SKM-1 treated with dmso at 0.1 percent for 144 hours (cell line): ENCODE results near the gene FOLR1.
"Not testable (repeated sequence)": the region's sequence is repeated elsewhere in the genome, so short reads cannot be mapped to it uniquely, and the experiment has no call there.

Source experiments
- DNase-seq: peaks from one replicate; lab custom pipeline; 2025; ENCODE audit not compliant: unreplicated experiment; lab: John Stamatoyannopoulos, UW

Gene FOLR1

DNA sequence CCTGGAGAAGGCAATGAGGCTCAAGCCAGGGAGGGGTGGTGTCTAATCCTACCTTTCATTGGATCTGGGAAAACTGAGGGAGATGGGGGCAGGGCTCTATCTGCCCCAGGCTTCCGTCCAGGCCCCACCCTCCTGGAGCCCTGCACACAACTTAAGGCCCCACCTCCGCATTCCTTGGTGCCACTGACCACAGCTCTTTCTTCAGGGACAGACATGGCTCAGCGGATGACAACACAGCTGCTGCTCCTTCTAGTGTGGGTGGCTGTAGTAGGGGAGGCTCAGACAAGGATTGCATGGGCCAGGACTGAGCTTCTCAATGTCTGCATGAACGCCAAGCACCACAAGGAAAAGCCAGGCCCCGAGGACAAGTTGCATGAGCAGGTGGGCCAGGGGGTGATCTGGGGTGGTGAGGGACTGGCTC lies at the start of gene FOLR1:
FOLR1 (plus strand) TSS at position 180 of the 421 bp plus-strand sequence; CDS start at position 214, 34 bp downstream.
- no peak for DNase-seq

DNA sequence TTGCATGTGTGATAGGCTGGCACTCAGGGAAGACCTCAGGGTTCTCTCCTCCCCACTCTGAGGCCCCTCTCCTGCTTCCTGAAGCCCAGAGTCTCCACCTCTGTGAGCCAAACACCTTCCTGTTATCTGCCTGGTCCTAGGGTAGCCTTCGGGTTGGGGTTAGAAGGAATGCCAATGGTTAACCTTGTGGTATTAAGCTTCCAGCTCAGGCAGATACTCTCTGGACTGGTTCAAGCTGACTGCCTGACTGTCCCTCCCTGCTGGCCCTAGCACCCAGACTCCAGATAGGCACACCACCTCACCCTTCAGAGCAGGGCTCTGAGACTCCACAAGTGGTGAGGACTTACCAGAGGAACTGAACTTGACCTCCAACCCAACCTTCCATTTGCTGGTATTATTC lies 49.4 kb upstream of the FOLR1 start:
- not testable (repeated sequence) for DNase-seq

DNA sequence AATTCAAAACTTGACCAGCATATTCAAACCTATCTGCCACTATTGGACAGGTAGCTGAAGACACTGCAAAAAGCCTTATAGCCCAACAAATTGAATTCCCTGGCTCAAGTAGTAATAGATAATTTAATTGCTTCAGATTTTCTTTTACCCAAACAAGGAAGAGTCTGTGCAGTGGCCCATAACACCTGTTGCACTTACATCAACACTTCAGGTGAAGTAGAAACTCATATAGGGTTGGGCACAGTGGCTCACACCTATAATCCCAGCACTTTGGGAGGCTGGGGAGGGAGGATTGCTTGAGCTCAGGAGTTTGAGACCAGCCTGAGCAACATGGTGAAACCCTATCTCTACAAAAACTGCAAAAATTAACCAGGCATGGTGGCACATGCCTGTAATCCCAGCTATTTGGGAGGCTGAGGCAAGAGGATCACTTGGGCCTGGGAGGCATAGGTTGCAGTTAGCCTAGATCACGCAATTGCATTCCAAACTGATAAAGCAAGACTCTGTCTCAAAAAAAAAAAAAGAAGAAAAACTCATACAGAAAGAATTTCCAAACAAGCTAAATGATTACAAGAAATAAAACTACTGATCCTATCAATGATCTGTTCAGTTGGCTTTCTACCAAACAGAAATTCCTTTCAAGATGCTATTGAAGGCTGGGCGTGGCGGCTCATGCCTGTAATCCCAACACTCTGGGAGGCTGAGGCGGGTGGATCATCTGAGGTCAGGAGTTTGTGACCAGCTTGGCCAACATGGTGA lies 47.0 kb upstream of the FOLR1 start:
- DNase-seq: no peak

DNA sequence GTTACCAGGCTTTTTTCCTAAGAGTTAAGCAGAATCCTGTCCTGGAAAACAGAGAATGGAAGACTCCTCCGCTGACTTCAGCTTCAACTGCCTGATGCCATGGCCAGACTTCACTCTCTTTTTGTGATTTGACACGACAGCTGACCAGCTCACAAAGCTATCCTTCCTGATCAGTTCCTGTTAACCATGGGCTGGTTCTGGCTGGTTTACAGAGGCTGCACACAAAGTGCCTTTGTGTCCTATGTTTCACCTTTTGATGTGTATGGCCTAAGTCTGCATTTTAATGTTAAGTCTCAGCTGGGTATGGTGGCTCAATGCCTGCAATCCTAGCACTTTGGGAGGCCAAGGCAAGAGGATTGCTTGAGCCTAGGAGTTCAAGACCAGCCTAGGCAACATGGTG lies 45.3 kb upstream of the FOLR1 start:
- no peak for DNase-seq

DNA sequence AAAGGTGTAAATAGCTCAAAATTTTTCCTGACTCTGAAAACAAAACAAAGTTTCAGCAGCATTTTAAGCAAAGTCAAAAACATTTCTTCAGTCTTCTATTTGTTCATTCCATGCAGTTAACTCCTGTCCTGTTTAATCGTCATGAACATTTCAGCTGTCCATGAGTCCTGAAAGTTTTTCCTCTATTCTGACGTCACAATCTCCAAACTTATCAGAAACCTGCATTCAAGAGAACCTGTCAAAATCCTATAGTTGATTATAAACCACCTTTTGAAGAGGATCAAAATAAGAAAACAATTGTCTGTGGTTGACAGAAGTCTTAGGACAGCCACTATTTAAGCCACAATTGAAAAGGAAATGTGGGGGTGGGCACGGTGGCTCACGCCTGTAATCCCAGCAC lies 41.1 kb upstream of the FOLR1 start:
- DNase-seq: no peak

DNA sequence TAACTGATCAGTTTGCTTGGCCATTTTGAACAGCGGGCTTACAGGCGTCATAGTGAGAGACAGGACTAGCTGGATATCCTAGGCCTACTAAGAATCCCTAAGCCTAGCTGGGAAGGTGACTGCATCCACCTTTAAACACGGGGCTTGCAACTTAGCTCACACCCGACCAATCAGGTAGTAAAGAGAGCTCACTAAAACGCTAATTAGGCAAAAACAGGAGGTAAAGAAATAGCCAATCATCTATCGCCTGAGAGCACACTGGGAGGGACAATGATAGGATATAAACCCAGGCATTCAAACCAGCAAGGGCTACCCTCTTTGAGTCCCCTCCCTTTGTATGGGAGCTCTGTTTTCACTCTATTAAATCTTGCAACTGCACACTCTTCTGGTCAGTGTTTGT lies 38.1 kb upstream of the FOLR1 start:
- DNase-seq: not testable (repeated sequence)

DNA sequence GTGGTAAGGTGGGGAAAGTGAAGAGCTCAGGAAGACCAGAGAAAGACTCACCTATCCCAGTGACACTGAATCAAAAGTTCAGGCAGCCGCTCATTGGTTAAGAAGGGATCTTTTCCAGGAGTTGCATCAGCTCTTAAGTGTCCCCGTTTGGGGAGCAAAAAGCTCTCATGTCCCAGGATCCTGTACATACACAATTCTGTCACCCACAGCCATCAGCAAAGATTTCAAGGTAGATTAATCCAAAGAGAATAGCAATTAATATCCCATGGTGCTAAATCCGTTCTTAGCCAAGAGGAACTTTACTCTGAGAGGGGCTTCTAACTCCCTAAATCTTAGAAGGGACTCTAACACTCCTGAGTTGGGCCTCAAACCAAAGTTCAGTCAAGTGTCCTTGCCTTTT lies 37.1 kb upstream of the FOLR1 start:
- DNase-seq: no peak

DNA sequence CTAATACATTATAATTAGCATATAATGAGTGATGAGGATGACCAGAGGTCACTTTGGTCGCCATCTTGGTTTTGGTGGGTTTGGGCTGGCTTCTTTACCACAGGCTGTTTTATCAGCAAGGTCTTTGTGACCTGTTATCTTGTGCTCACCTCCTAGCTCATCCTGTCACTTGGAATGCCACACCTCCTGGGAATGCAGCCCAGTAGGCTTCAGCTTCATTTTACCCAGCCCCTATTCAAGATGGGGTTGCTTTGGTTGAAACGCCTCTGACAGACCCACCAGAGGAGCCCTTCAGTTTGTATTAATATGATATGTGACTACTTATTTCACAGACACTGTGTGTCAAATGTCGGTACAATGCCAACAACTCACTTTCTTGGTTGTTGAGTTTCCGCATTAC lies 36.2 kb upstream of the FOLR1 start:
- DNase-seq: no peak

DNA sequence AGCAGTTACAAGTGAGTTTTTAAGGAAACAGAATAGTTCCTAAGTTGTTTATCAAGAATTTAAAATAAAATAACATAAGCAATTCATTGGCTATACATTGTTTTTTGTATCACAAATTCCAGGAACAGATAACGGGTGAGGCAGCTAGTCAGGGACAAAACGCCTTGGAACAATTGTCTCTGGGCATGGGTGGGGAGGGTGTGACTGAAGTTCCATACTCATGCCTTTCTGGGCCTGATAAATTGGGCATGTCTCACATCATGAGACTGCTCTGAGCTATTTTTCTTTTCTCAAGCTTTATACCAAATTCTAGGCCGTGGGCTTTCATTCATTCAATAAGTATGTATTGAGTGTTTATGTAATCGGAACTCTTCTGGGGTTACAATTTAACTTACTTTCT lies 34.8 kb upstream of the FOLR1 start:
- DNase-seq: no peak

DNA sequence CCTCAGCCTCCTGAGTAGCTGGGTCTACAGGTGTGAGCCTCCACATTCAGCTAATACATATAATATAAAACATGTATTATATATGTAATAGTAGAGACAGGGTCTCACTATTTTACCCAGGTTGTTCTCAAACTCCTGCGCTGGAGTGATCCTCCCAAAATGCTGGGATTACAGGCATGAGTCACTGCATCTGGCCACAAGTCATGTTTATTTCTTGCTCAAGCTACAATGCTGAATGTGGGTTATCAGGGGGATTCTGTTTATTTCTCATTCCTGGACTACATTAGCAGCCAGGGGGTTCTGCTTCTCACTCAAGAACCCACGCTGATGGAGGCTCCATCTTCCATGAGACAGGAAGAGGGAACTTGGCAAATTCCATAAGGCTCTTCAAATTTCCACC lies 31.6 kb upstream of the FOLR1 start:
- no peak for DNase-seq

DNA sequence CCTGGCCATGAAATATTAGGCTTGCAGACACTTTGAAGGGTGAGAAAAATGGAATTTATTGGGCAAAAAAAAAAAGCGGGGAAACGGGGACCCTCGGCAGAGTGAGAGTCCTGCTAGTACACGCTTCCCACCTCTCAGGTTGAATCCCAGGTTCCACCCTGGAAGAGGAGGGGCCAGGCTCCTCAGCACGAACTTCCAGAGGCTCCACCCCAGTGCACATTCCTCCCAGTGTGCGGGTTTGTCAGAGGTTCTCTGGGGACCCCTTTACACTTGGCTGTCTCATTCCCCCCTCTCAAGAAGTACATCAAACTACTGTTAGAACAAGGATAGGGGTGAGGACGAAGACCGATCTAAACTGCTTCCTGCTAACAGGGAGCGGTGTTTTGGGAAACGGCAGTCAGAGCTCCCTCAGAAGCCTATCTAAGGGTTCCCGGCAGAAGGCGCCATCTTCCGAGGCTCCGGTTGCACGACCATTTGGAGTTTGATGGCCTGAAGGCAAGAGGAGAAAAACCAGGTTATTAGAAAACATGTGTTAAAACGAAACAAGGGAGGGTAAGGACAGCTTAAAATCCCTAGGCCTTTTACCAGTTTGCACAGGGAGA lies 28.9 kb upstream of the FOLR1 start:
- no peak for DNase-seq

DNA sequence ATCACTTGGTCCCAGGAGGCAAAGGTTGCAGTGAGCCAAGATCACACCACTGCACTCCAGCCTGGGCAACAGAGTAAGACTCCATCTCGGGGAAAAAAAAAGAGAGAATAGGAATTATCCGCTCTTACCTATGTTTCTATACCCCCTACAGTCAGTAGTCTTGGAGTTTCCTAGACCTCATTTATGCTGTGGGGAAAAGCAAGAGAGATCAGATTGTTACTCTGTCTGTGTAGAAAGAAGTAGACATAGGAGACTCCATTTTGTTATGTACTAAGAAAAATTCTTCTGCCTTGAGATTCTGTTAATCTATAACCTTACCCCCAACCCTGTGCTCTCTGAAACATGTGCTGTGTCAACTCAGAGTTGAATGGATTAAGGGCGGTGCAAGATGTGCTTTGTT lies 27.8 kb upstream of the FOLR1 start:
- not testable (repeated sequence) for DNase-seq

DNA sequence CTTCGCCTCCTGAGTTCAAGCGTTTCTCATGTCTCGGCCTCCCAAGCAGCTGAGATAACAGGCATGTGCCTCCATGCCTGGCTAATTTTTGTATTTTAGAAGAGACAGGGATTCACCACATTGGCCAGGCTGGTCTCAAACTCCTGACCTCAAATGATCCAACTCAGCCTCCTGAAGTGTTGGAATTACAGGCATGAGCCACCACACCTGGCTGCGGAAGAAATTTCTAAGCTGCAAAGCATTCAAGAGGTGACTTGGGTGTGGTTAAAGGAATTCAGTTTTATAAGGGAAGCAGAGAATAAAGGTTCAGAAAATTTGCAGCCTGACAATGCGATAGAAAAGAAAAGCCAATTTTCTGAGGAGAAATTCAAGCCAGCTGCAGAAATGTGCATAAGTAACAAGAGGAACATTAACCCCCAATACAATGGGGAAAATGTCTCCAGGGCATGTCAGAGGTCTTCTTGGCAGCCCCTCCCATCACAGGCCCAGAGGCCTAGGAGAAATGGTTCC lies 22.8 kb upstream of the FOLR1 start:
- DNase-seq: not testable (repeated sequence)

DNA sequence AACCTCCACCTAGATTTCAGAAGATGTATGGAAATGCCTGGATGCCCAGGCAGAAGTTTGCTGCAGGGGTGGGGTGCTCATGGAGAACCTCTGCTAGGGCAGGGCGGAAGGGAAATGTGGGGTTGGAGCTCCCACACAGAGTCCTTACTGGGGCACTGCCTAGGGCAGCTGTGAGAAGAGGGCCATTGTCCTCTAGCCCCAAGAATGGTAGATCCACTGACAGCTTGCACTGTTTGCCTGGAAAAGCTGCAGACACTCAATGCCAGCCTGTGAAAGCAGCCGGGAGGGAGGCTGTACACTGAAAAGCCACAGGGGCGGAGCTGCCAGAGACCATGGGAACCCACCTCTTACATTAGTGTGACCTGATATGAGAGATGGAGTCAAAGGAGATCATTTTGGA lies 22.2 kb upstream of the FOLR1 start:
- not testable (repeated sequence) for DNase-seq

DNA sequence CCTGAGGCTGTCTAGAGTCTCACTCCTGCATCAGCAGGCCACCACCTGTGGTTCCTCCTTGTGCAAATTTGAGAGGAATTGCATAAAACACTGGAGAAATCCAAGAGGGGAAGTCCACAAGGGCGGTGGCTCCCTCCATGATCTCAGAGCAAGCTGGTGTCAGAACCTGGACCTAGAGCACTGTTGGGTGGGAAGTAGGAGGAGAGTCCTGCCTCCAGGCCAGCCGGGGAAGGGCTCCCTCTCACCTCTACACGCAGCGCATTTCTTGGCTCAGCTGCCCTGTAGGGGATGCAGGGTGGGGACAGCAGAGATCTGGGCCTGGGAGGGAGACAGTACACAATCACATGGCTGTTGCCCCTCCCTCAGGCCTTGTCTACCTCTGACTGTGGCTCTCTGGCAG lies 19.9 kb upstream of the FOLR1 start:
- DNase-seq: not testable (repeated sequence)

DNA sequence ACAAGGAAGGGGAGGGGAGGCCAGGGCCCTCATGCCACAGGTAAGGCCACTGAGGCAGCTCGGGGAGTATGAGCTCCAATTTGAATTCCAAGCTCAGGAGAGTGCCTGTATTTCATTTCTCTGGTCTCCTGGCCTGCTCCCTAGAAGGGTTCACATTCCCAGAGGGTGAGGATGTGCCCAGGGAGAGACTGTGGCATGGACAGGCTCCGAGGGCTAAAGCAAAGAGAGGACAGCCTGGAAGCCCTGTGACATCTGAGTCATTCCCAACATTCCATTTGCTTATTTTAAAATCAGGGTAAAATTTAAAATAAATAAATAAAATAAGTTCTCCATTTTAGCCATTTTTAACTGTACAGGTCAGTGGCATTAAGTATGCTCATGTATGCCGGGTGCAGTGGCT lies 18.6 kb upstream of the FOLR1 start:
- DNase-seq: no peak

DNA sequence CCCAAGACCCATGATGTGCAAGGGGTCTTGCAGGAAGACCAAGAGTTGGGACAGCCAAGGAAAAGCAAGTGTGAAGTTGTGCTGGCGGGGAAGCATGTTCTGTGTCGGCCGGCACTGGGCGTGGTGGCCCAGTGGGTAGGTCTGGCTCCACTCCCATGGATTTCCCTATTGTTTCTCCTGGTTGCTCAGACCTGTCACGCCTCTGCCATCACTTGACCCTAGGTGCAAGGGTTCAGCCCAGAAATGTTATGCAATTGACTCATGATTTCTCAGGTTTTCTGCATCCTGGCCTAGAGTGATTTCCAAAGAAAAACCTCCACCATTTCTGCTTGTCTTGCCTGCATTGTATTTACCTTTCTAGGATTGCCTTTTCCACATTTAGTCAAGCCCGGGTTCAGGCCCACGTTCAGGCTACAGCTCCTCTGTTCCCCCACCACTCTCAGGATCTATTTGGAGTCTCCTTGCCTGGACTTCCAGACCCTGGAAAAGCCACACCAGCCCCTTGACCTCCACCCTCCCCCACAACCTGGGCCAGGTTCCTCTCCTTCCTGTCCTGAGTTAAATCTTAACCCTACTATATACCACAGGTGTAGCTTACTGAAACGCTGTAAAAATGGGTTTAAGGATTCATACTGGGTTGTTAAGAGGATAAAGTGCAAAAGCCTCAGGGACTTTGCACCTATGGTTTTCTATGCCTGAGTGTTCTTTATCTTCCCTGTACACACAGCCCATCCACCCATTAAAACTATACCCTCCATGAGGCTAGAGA lies 17.5 kb upstream of the FOLR1 start:
- DNase-seq: no peak

DNA sequence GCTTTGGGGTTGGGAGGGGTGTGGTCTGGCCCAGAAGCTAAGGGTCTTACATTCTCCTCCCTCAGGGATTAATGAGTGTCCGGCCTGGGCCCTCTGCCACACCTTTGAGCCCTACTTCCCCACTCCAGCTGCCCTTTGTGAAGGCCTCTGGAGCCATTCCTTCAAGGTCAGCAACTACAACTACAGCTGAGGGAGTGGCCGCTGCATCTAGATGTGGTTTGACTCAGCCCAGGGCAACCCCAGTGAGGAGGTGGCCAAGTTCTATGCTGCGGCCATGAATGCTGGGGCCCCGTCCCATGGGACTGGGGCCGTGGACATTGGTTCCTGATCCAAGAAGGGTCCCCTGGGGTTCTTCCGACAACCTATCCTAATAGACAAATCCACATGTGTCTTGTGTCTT lies 14.3 kb upstream of the FOLR1 start:
- DNase-seq: no peak

DNA sequence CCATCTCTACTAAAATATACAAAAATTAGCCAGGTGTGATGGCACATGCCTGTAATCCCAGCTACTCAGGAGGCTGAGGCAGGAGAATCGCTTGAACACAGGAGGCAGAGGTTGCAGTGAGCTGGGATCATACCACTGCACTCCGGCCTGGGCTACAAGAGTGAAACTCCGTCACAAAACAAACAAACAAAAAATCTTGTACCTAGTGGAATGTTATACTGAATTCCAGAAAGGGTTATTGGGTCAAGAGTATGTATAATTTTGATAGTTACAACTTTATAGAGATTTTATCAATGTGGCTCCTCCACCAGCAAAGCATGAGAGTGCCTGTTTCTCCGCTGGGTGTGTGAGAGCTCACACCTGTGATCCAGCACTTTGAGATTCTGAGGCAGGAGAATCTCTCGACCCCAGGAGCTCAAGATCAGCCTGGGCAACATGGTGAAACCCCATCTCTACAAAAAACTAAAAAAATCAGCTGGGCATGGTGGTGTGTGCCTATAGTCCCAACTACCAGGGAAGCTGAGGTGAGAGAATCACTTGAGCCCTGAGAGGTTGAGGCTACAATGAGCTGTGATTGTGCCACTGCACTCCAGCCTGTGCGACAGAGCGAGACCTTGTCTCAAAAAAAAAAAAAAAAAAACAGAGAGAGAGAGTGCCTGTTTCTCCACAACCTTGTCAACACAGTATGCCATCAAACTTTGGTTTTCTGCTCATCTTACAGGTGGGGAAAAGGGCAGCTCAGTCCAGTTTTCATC lies 12.7 kb upstream of the FOLR1 start:
- DNase-seq: no peak

DNA sequence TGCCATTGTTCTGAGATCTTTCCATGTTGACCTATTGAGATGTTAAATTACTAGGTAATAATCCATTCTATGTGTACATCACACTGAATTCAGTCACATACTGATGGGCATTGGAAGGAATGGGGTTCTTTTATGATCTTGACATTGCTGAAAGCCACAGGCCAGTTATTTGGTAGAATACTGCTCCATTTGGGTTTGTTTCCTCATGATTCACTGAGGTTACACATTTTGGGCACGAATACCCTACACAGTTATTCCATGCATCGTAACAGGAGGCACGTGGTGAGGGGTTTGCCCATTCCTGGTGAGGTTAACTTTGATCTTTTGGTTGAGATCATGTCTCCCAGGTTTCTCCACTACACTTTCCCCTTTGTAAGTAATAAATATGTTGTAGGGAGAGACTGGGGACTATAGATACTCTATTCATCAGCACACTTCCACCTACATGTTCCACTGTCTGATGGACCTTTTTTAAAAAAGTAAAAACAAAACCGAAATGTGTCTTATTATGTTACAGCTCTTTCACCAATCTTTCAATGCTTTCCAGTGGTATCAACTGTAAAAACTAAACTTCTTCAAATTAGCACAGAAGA lies 12.0 kb upstream of the FOLR1 start:
- DNase-seq: no peak
